BE2C (cell line): ENCODE data around the gene CHD6.

Experiments used
- DNase-seq: peaks from one replicate; pipeline ENCODE4 v3.0.0-alpha.2; 2020
- H3K27me3 ChIP-seq: fragments of 250-450 bp; sonication (Bioruptor Pico); 2 replicates; pipeline ENCODE4 v1.5.1; 2020; ENCODE audit warnings: mild to moderate bottlenecking
- H3K36me3 ChIP-seq: fragments of 250-450 bp; sonication (Bioruptor Pico); 2 replicates; pipeline ENCODE4 v1.5.1; 2020; ENCODE audit warnings: mild to moderate bottlenecking
- H3K4me1 ChIP-seq: fragments of 250-450 bp; sonication (Bioruptor Pico); 2 replicates; pipeline ENCODE4 v1.5.1; 2020
- H3K4me3 ChIP-seq: 2 replicates; pipeline ENCODE4 v1.5.1; 2011; ENCODE audit warnings: low read depth, low read length
- H3K9me3 ChIP-seq: fragments of 250-450 bp; sonication (Bioruptor Pico); 2 replicates; pipeline ENCODE4 v1.5.1; 2020
- CTCF ChIP-seq: IDR thresholded peaks from 2 replicates; pipeline ENCODE4 v1.5.1; 2012; ENCODE audit warnings: mild to moderate bottlenecking, low read depth, low read length

The CHD6 gene

GRCh38 chr20:41394931-41395666, 223.1 kb downstream of the CHD6 start:
- no peak for DNase-seq
- Histone ChIP-seq H3K36me3 (no peaks in the 10 kb centered on the region), H3K27me3 (no peaks in the 10 kb centered on the region), H3K4me3 (no peak overlapping the region), H3K9me3 (peaks cover 2% of the 10 kb centered on the region; the same call in 1 of the 2 replicates), H3K4me1 (peaks cover 22% of the 10 kb centered on the region)
- TF ChIP-seq CTCF = no peak

- H3K36me3 ChIP-seq = no peaks in the 10 kb centered on the region
- no peaks in the 10 kb centered on the region for H3K27me3 ChIP-seq
- peaks cover 2% of the 10 kb centered on the region; the same call in 1 of the 2 replicates for H3K9me3 ChIP-seq
- H3K4me3 ChIP-seq = no peak overlapping the region
- H3K4me1 ChIP-seq = peaks cover 22% of the 10 kb centered on the region
- TF ChIP-seq CTCF = no peak
- DNase-seq = no peak
These were observed 224.1 kb downstream of the CHD6 start for GRCh38 chr20:41394081-41394480.

- no peak for DNase-seq
- Histone ChIP-seq H3K4me3 (no peak overlapping the region), H3K27me3 (no peaks in the 10 kb centered on the region), H3K36me3 (no peaks in the 10 kb centered on the region), H3K4me1 (peaks cover 22% of the 10 kb centered on the region), H3K9me3 (peaks cover 2% of the 10 kb centered on the region; the same call in 1 of the 2 replicates)
- TF ChIP-seq CTCF = no peak
These were observed 224.5 kb downstream of the CHD6 start for GRCh38 chr20:41393705-41394066.

GRCh38 chr20:41392871-41393704, 225.1 kb downstream of the CHD6 start:
- Histone ChIP-seq H3K4me1 (peaks cover 22% of the 10 kb centered on the region), H3K27me3 (no peaks in the 10 kb centered on the region), H3K9me3 (peaks cover 2% of the 10 kb centered on the region; the same call in 1 of the 2 replicates), H3K4me3 (no peak overlapping the region), H3K36me3 (no peaks in the 10 kb centered on the region)
- TF ChIP-seq CTCF = no peak
- no peak for DNase-seq

- Histone ChIP-seq H3K27me3 (no peaks in the 10 kb centered on the region), H3K36me3 (no peaks in the 10 kb centered on the region), H3K4me3 (no peak overlapping the region), H3K9me3 (peaks cover 2% of the 10 kb centered on the region; the same call in 1 of the 2 replicates), H3K4me1 (peaks cover 27% of the 10 kb centered on the region)
- no peak for TF ChIP-seq CTCF
- no peak for DNase-seq
These were observed 225.9 kb downstream of the CHD6 start for GRCh38 chr20:41392295-41392694.
